Measurements from ENCODE around the gene CHID1. TPM values are rescaled to one million over a fixed set of nuclear protein-coding genes. Genes with fewer than 3 reads are reported as not detected.

Gene CHID1
- total and polyA plus RNA-seq, 9 of the 15 experiments (the other 6 are each of a cell fraction or from before 2014, with no cell fraction given): 15.1 to 108 (median 39.8) TPM

DNA sequence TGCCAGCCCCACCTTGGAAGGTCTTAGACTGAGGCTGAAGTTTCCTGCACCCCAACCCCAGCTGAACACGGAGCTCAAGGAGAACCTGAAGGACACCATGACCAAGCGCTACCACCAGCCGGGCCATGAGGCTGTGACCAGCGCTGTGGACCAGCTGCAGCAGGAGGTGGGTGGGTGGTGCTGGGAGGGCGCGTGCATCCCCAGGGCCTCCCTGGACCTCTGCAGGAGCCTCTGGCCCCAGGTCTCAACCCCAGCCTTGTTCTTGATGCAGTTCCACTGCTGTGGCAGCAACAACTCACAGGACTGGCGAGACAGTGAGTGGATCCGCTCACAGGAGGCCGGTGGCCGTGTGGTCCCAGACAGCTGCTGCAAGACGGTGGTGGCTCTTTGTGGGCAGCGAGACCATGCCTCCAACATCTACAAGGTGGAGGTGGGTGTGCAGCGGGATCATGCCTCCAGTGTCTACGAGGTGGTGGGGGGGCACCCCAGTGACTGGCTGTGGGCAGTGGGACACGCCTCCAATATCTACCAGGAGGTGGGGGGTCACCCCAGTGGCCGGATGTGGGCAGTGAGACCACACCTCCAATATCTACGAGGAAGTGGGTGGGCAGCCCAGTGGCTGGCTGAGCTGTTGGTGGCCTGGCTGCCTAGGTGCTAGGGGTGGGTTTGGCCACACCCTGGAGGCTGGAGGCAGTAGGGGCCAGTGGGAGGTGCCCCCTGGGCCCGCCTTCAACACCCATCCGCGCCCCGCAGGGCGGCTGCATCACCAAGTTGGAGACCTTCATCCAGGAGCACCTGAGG lies 73.2 kb downstream of the CHID1 start:
- H3K4me3 ChIP-seq: no peak overlapping the region
- in situ Hi-C loops (cut with MboI) (no loop called here), intact Hi-C loops (cut with micrococcal nuclease) (no loop called here)
- no TSS peak for BruUV-seq (replicated peaks)
- H3K4me1 ChIP-seq (replicated peaks in 1 of 2; ENCODE audit: control insufficient read depth in 2 of 2, insufficient read depth in 2 of 2, low read length in 2 of 2): peaks cover 26 to 84% of the 10 kb centered on the region in 2 experiments; a peak in 4 of 5 replicates
- ChIA-PET CTCF (ENCODE audit: low intra/inter-chr PET ratio) (no interaction called here), POLR2A (interaction anchor here (0.6 to 1.6 kb wide), 4 partner anchors 14 to 1835 kb away, joined by 3 to 5 read pairs (median 3); no protein-coding TSS in a partner anchor)
- H3K27me3 ChIP-seq (ENCODE audit: control insufficient read depth in 2 of 2, insufficient read depth in 2 of 2, low read length in 2 of 2): no peaks in the 10 kb centered on the region
- peaks cover 4% of the 10 kb centered on the region for H3K9me1 ChIP-seq (ENCODE audit: control insufficient read depth, insufficient read depth, low read length)
- peak in 3 of 4 experiments; percentile 44 to 50 (median 47) for DNase-seq (ENCODE audit: extremely low read depth in 1 of 4, low spot score in 3 of 4)
- no peak overlapping the region for H2AFZ ChIP-seq (ENCODE audit: low read depth, low read length)
- no peak for ATAC-seq
- FAIRE-seq: no peak
- no peaks in the 10 kb centered on the region for H3K9me3 ChIP-seq (replicated peaks; ENCODE audit: control insufficient read depth, insufficient read depth, low read depth, low read length)
- peaks cover 65% of the 10 kb centered on the region; the same call in 2 of the 3 replicates for H3K36me3 ChIP-seq (ENCODE audit: control insufficient read depth, insufficient read depth, low read length)
- H3K27ac ChIP-seq (ENCODE audit: extremely low read depth, low read depth, low read length): peak overlapping the region; percentile 52; the same call in 2 of the 3 replicates
- H3K4me2 ChIP-seq (ENCODE audit: insufficient read depth, low read length): no peak overlapping the region
- peak overlapping the region in 1 of 2 experiments; percentile 83; a peak in 2 of 4 replicates for H3K9ac ChIP-seq (ENCODE audit: insufficient read depth in 1 of 2, low read depth in 2 of 2, low read length in 2 of 2)
- 70% methylated on average over 11 of the region's 22 CpGs for WGBS (ENCODE audit: insufficient coverage, low coverage, missing lambda C conversion rate)
- H4K20me1 ChIP-seq (replicated peaks; ENCODE audit: control insufficient read depth, insufficient read depth, low read length): peaks cover 7% of the 10 kb centered on the region
- peaks cover 77% of the 10 kb centered on the region for H3K79me2 ChIP-seq (ENCODE audit: control insufficient read depth, insufficient read depth, low read length)
- TF ChIP-seq, protein P1, sequence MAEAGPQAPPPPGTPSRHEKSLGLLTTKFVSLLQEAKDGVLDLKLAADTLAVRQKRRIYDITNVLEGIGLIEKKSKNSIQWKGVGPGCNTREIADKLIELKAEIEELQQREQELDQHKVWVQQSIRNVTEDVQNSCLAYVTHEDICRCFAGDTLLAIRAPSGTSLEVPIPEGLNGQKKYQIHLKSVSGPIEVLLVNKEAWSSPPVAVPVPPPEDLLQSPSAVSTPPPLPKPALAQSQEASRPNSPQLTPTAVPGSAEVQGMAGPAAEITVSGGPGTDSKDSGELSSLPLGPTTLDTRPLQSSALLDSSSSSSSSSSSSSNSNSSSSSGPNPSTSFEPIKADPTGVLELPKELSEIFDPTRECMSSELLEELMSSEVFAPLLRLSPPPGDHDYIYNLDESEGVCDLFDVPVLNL (CRISPR knock-in tag; IDR thresholded peaks at IDR 0.05; ENCODE audit: low read depth): no peak
- TF ChIP-seq PHB2 (IDR thresholded peaks at IDR 0.05; ENCODE audit: low read depth) (no peak), ZNF431 (CRISPR knock-in tag; IDR thresholded peaks at IDR 0.05) (no peak), MAZ (CRISPR knock-in tag; conservative IDR thresholded peaks at IDR 0.05 in 1 of 2, IDR thresholded peaks at IDR 0.05 in 1 of 2) (no peak), ZBTB33 (CRISPR knock-in tag; IDR thresholded peaks at IDR 0.05) (peak; percentile 95), ZFP1 (CRISPR knock-in tag; IDR thresholded peaks at IDR 0.05) (no peak)
- TF ChIP-seq, protein P2, sequence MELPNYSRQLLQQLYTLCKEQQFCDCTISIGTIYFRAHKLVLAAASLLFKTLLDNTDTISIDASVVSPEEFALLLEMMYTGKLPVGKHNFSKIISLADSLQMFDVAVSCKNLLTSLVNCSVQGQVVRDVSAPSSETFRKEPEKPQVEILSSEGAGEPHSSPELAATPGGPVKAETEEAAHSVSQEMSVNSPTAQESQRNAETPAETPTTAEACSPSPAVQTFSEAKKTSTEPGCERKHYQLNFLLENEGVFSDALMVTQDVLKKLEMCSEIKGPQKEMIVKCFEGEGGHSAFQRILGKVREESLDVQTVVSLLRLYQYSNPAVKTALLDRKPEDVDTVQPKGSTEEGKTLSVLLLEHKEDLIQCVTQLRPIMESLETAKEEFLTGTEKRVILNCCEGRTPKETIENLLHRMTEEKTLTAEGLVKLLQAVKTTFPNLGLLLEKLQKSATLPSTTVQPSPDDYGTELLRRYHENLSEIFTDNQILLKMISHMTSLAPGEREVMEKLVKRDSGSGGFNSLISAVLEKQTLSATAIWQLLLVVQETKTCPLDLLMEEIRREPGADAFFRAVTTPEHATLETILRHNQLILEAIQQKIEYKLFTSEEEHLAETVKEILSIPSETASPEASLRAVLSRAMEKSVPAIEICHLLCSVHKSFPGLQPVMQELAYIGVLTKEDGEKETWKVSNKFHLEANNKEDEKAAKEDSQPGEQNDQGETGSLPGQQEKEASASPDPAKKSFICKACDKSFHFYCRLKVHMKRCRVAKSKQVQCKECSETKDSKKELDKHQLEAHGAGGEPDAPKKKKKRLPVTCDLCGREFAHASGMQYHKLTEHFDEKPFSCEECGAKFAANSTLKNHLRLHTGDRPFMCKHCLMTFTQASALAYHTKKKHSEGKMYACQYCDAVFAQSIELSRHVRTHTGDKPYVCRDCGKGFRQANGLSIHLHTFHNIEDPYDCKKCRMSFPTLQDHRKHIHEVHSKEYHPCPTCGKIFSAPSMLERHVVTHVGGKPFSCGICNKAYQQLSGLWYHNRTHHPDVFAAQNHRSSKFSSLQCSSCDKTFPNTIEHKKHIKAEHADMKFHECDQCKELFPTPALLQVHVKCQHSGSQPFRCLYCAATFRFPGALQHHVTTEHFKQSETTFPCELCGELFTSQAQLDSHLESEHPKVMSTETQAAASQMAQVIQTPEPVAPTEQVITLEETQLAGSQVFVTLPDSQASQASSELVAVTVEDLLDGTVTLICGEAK (IDR thresholded peaks at IDR 0.05): no peak
- TF ChIP-seq, protein P2 (CRISPR knock-in tag; IDR thresholded peaks at IDR 0.05): no peak
